Panc1 (cell line): Measurements from ENCODE around the gene WWTR1. TPM values are rescaled to one million over a fixed set of nuclear protein-coding genes. Genes with fewer than 3 reads are reported as not detected.

Experiments used
- ATAC-seq: fragments of 200-7000 bp; cut with Tn5 transposase; 2 replicates; pipeline ENCODE4 v1.9.1; 2020; ENCODE audit warnings: mild to moderate bottlenecking, moderate library complexity
- BruUV-seq: library from RNA; stranded (reverse); fragments of 400-500 nt; replicated peaks from 2 replicates; lab custom pipeline; 2021; lab: Mats Ljungman, UMichigan
- CTCF ChIA-PET: fragments of 300-600 bp; sonication (Branson Sonifier 250); formaldehyde crosslinking; loops from one replicate; lab custom pipeline; 2022; ENCODE audit warnings: antibody characterized with exemption; lab: Charles Lee
- POLR2A ChIA-PET: fragments of 300-600 bp; sonication (Branson Sonifier 250); formaldehyde crosslinking; loops from one replicate; lab custom pipeline; 2022; ENCODE audit warnings: antibody characterized with exemption; lab: Charles Lee
- DNase-seq: peaks from one replicate; pipeline ENCODE4 v3.0.0-alpha.2; 2010; ENCODE audit warnings: low read depth, low spot score
- H3K27ac ChIP-seq: 2 replicates; pipeline ENCODE4 v1.5.1; 2011; ENCODE audit warnings: mild to moderate bottlenecking, low read length, inconsistent platforms
- H3K27me3 ChIP-seq: fragments of 200-500 bp; sonication (Bioruptor generic); 2 replicates; pipeline ENCODE4 v1.6.0; 2014; ENCODE audit warnings: low read length, inconsistent platforms; ENCODE audit not compliant: control insufficient read depth, insufficient read depth
- H3K36me3 ChIP-seq: fragments of 200-500 bp; sonication (Bioruptor generic); 2 replicates; pipeline ENCODE4 v1.5.1; 2014; ENCODE audit warnings: inconsistent platforms, mild to moderate bottlenecking, low read length, moderate library complexity; ENCODE audit not compliant: control insufficient read depth, insufficient read depth
- H3K4me1 ChIP-seq: 2 replicates; pipeline ENCODE4 v1.5.1; 2011; ENCODE audit warnings: inconsistent platforms, mild to moderate bottlenecking, low read length, moderate library complexity; ENCODE audit not compliant: control insufficient read depth, insufficient read depth
- H3K4me3 ChIP-seq, 2 experiments: 2 replicates each; pipeline ENCODE4 v1.5.1; 2011 to 2012; ENCODE audit warnings: low read depth in 2 of 2, low read length in 2 of 2, mild to moderate bottlenecking in 2 of 2, inconsistent platforms in 1 of 2, moderate library complexity in 1 of 2
- H3K9me3 ChIP-seq: fragments of 200-500 bp; sonication (Bioruptor generic); 2 replicates; pipeline ENCODE4 v1.5.1; 2014; ENCODE audit warnings: low read depth, mild to moderate bottlenecking, inconsistent platforms, low read length, moderate library complexity; ENCODE audit not compliant: control insufficient read depth, insufficient read depth
- CTCF ChIP-seq: fragments of 450-650 bp; IDR thresholded peaks from 2 replicates; pipeline ENCODE4 v1.5.1; 2017; ENCODE audit warnings: mild to moderate bottlenecking
- POLR2AphosphoS5 ChIP-seq: IDR thresholded peaks from 2 replicates; pipeline ENCODE4 v1.6.1; 2012; ENCODE audit warnings: mild to moderate bottlenecking, low read depth, low read length, moderate library complexity
- REST ChIP-seq, 2 experiments: IDR thresholded peaks; 2 replicates each; pipeline ENCODE4 v1.6.1; 2011 to 2012; ENCODE audit warnings: low read depth in 2 of 2, control low read depth in 1 of 2, low read length in 1 of 2, mild to moderate bottlenecking in 1 of 2, moderate library complexity in 1 of 2; ENCODE audit not compliant: insufficient read depth in 1 of 2
- SIN3A ChIP-seq: IDR thresholded peaks from 2 replicates; pipeline ENCODE4 v1.6.1; 2012; ENCODE audit warnings: low read depth, mild to moderate bottlenecking, low read length, moderate library complexity, borderline replicate concordance; ENCODE audit not compliant: insufficient read depth
- TCF7L2 ChIP-seq: IDR thresholded peaks from 2 replicates; pipeline ENCODE4 v1.6.1; 2011; ENCODE audit warnings: mild to moderate bottlenecking, low read depth, low read length, inconsistent platforms
- in situ Hi-C: cut with HindIII; loops from 2 replicates; pipeline ENCODE4 v1.10.0; 2016; ENCODE audit warnings: low sequenced_read_pairs, low pct_unique_long_range_greater_than_20kb
- intact Hi-C: fragments of 100-400 bp; cut with micrococcal nuclease; formaldehyde crosslinking; loops from one replicate; pipeline ENCODE4 v1.10.0; 2022; ENCODE audit not compliant: unreplicated experiment
- total RNA-seq: library from RNA; stranded (reverse); gene quantifications from one replicate; pipeline ENCODE4 v1.2.1, GENCODE V29; 2021; ENCODE audit not compliant: unreplicated experiment

The WWTR1 gene
- total RNA-seq, 1 experiment from 2014 or later: 298 TPM

- in situ Hi-C loops: no loop called here
Measured at GRCh38 chr3:149579161-149579560, 78.7 kb downstream of the WWTR1 start.

GRCh38 chr3:149577801-149578200 is 80.0 kb downstream of the WWTR1 start:
- intact Hi-C loops (no loop called here), in situ Hi-C loops (no loop called here)
- Histone ChIP-seq H3K4me3 (no peak overlapping the region), H3K27ac (peak overlapping the region; percentile 100), H3K27me3 (no peaks in the 10 kb centered on the region), H3K9me3 (no peaks in the 10 kb centered on the region), H3K4me1 (peaks cover 100% of the 10 kb centered on the region), H3K36me3 (peaks cover 2% of the 10 kb centered on the region; the same call in 1 of the 2 replicates)
- ChIA-PET POLR2A (interaction anchor here (0.6 kb wide), 1 partner anchor 485 kb away, joined by 3 read pairs; no protein-coding TSS in a partner anchor), CTCF (interaction anchor here (0.6 to 0.8 kb wide), 2 partner anchors 9 kb away, joined by 3 to 7 read pairs; no protein-coding TSS in a partner anchor)
- no peak for ATAC-seq
- TF ChIP-seq CTCF: no peak
- TF ChIP-seq REST (IDR thresholded peaks at IDR 0.05; ENCODE audit: insufficient read depth in 1 of 2, low read depth in 2 of 2, low read length in 1 of 2): no peak
- no peak; the same call in 1 of the 2 replicates for TF ChIP-seq POLR2AphosphoS5
- no peak for DNase-seq
- BruUV-seq: no TSS peak

More at GRCh38 chr3:149579161-149579560, 78.7 kb downstream of the WWTR1 start:
- H3K4me1 ChIP-seq: peaks cover 100% of the 10 kb centered on the region
- no peaks in the 10 kb centered on the region for H3K9me3 ChIP-seq
- POLR2A ChIA-PET: interaction anchor here (0.6 kb wide), 1 partner anchor 216 kb away, joined by 3 read pairs; no protein-coding TSS in a partner anchor
- TF ChIP-seq REST (IDR thresholded peaks at IDR 0.05; ENCODE audit: insufficient read depth in 1 of 2, low read depth in 2 of 2, low read length in 1 of 2) (no peak), SIN3A (no peak), POLR2AphosphoS5 (no peak), TCF7L2 (no peak), CTCF (no peak)
- DNase-seq (no peak), ATAC-seq (no peak)
- H3K27ac ChIP-seq: peak overlapping the region; percentile 100
- H3K4me3 ChIP-seq: no peak overlapping the region
- no TSS peak for BruUV-seq
- CTCF ChIA-PET: interaction anchor here (0.8 kb wide), 1 partner anchor 48 kb away, joined by 3 read pairs; no protein-coding TSS in a partner anchor
- intact Hi-C loops: no loop called here
- H3K27me3 ChIP-seq: no peaks in the 10 kb centered on the region
- no peaks in the 10 kb centered on the region for H3K36me3 ChIP-seq
